ENCODE measurements around the gene PLEKHH3.

PLEKHH3 gene

DNA sequence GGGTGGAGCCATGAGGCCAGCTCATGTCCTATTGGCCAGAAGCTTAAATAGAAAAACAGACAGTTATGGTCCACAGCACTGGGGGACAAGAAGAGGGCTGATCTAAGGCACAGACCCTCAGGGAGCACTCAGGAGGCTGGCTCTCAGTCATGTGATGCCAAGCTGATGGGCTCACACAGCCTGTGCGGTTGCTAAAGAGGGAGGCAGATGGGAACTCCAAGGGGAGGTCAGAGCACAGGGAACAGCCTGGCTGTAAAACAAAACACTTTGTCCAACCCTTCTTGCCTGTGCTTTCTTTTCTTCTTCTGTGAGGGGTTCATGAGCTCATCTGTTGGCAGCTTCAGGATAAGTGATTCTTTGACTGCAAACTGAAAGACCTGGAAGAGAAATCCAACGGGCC lies 32.8 kb upstream of the PLEKHH3 start:
- no peak overlapping the region for H3K9ac ChIP-seq
- no peaks in the 10 kb centered on the region for H3K27me3 ChIP-seq (ENCODE audit: insufficient read depth, low read depth)

DNA sequence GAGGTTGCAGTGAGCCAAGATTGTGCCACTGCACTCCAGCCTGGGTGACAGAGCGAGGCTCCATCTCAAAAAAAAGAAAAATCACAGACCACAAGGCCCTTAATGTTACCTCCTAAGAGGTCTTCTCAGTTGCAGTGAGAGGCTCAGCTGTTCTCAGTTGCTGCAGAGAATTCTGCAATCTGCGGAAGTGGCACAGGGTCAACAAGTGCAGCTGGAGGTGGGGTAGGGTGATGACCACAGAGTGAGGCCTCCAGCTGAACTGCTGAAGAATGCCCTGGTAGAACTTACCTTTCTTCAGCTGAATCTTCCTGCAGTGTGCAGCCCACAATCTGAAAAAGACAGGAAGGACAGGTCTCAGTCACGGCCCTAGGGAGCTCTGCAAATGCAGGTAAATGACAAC lies 31.8 kb upstream of the PLEKHH3 start:
- H2AFZ ChIP-seq (ENCODE audit: low read depth), result no peak overlapping the region
- no peaks in the 10 kb centered on the region for H3K79me2 ChIP-seq (ENCODE audit: insufficient read depth, low read depth)
- H3K36me3 ChIP-seq (ENCODE audit: insufficient read depth), result no peaks in the 10 kb centered on the region; the same call in 1 of the 2 replicates
- TF ChIP-seq, protein P1, sequence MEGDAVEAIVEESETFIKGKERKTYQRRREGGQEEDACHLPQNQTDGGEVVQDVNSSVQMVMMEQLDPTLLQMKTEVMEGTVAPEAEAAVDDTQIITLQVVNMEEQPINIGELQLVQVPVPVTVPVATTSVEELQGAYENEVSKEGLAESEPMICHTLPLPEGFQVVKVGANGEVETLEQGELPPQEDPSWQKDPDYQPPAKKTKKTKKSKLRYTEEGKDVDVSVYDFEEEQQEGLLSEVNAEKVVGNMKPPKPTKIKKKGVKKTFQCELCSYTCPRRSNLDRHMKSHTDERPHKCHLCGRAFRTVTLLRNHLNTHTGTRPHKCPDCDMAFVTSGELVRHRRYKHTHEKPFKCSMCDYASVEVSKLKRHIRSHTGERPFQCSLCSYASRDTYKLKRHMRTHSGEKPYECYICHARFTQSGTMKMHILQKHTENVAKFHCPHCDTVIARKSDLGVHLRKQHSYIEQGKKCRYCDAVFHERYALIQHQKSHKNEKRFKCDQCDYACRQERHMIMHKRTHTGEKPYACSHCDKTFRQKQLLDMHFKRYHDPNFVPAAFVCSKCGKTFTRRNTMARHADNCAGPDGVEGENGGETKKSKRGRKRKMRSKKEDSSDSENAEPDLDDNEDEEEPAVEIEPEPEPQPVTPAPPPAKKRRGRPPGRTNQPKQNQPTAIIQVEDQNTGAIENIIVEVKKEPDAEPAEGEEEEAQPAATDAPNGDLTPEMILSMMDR (conservative IDR thresholded peaks at IDR 0.05; ENCODE audit: low read depth, low read length), result no peak
- no peaks in the 10 kb centered on the region for H4K20me1 ChIP-seq (ENCODE audit: insufficient read depth)
- no peak overlapping the region for H3K9ac ChIP-seq
- no peaks in the 10 kb centered on the region for H3K27me3 ChIP-seq (ENCODE audit: insufficient read depth, low read depth)
- peaks cover 77% of the 10 kb centered on the region for H3K4me1 ChIP-seq (ENCODE audit: low read depth, poor library complexity, severe bottlenecking)
- H3K27ac ChIP-seq, result peak overlapping the region; percentile 82
- no peak overlapping the region for H3K4me3 ChIP-seq (IDR thresholded peaks at IDR 0.05; ENCODE audit: insufficient read depth, low read depth, low read length)
- peak overlapping the region; percentile 74 for H3K4me2 ChIP-seq

More for the DNA sequence above, 32.8 kb upstream of the PLEKHH3 start:
- H3K4me3 ChIP-seq (IDR thresholded peaks at IDR 0.05; ENCODE audit: insufficient read depth, low read depth, low read length), result no peak overlapping the region
- no peaks in the 10 kb centered on the region for H3K79me2 ChIP-seq (ENCODE audit: insufficient read depth, low read depth)
- H2AFZ ChIP-seq (ENCODE audit: low read depth), result no peak overlapping the region
- peak overlapping the region; percentile 74 for H3K4me2 ChIP-seq
- H3K4me1 ChIP-seq (ENCODE audit: low read depth, poor library complexity, severe bottlenecking), result peaks cover 67% of the 10 kb centered on the region
- H3K36me3 ChIP-seq (ENCODE audit: insufficient read depth), result no peaks in the 10 kb centered on the region; the same call in 1 of the 2 replicates
- H4K20me1 ChIP-seq (ENCODE audit: insufficient read depth), result no peaks in the 10 kb centered on the region
- peak overlapping the region; percentile 82; the same call in 1 of the 2 replicates for H3K27ac ChIP-seq
- TF ChIP-seq, protein P1 (conservative IDR thresholded peaks at IDR 0.05; ENCODE audit: low read depth, low read length), result no peak

DNA sequence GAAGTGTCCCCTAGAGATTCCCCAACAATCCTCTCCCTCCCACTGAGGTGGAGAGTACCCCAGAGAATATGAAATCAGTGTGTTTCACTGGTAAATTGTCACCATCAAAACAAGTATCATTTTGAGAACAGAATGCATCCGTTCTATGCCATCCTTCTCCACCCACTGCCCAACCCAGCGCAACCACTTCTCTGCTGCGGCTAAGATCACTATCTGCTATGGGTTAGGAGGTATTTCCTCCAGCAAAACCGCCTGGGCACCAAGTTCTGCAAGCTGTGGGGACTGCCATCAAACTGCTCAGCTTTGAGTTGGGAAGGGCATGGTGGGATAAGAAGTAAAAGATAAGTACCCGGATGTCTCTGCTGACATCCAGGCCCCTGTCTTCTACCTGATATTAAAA lies 29.9 kb upstream of the PLEKHH3 start:
- H3K36me3 ChIP-seq (ENCODE audit: insufficient read depth), result no peaks in the 10 kb centered on the region; the same call in 1 of the 2 replicates
- peaks cover 95% of the 10 kb centered on the region for H3K4me1 ChIP-seq (ENCODE audit: low read depth, poor library complexity, severe bottlenecking)
- H2AFZ ChIP-seq (ENCODE audit: low read depth), result no peak overlapping the region
- TF ChIP-seq, protein P1 (conservative IDR thresholded peaks at IDR 0.05; ENCODE audit: low read depth, low read length), result no peak
- H3K4me2 ChIP-seq, result peak overlapping the region; percentile 74
- no peak overlapping the region; the same call in 1 of the 2 replicates for H3K9ac ChIP-seq
- H4K20me1 ChIP-seq (ENCODE audit: insufficient read depth), result no peaks in the 10 kb centered on the region
- H3K4me3 ChIP-seq (IDR thresholded peaks at IDR 0.05; ENCODE audit: insufficient read depth, low read depth, low read length), result no peak overlapping the region
- no peaks in the 10 kb centered on the region for H3K27me3 ChIP-seq (ENCODE audit: insufficient read depth, low read depth)
- H3K27ac ChIP-seq, result peak overlapping the region; percentile 82
- H3K79me2 ChIP-seq (ENCODE audit: insufficient read depth, low read depth), result no peaks in the 10 kb centered on the region

DNA sequence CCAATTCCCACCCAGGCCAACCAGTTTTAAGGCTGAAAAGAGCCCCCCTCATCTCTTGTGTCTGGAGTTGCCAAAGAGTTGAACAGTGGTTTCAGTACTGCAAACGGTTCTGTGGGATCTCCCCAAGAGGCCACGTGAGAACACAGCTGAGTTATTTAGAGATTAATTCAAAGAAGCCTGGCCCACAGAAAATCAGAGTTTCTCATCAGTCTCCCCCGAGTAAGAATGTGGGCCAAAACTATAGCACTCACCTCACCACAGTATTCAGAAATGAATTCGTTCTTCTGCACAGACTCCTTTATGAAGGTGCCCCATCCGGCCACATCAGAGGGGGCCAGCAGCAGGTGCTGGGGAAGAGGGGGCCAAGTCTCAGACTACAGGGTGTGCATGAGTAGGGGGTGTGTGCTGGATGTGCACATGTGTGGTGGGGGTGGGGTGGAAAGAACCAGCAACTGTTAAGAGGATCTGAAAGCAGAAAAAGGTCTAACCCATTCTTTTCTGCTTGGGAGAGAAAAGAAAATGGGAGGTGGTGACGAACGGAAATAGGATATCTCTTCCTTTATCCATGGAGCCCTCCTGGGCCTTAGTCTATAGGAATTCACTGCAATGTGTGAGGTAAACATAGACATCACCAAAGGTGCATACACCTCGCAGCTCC lies 28.2 kb upstream of the PLEKHH3 start:
- no peaks in the 10 kb centered on the region; the same call in 1 of the 2 replicates for H3K36me3 ChIP-seq (ENCODE audit: insufficient read depth)
- H3K4me1 ChIP-seq (ENCODE audit: low read depth, poor library complexity, severe bottlenecking), result peaks cover 87% of the 10 kb centered on the region
- H3K9ac ChIP-seq, result peak overlapping the region; percentile 44; the same call in 1 of the 2 replicates
- H3K79me2 ChIP-seq (ENCODE audit: insufficient read depth, low read depth), result no peaks in the 10 kb centered on the region
- peak overlapping the region; percentile 82 for H3K27ac ChIP-seq
- no peaks in the 10 kb centered on the region for H4K20me1 ChIP-seq (ENCODE audit: insufficient read depth)
- no peaks in the 10 kb centered on the region for H3K27me3 ChIP-seq (ENCODE audit: insufficient read depth, low read depth)
- H3K4me2 ChIP-seq, result peak overlapping the region; percentile 74
- no peak overlapping the region for H2AFZ ChIP-seq (ENCODE audit: low read depth)
- H3K4me3 ChIP-seq (IDR thresholded peaks at IDR 0.05; ENCODE audit: insufficient read depth, low read depth, low read length), result no peak overlapping the region
- TF ChIP-seq, protein P1 (conservative IDR thresholded peaks at IDR 0.05; ENCODE audit: low read depth, low read length), result no peak

Data from KMS-11 (cell line).